ENCODE measurements around the gene LYRM2.

The LYRM2 gene

DNA sequence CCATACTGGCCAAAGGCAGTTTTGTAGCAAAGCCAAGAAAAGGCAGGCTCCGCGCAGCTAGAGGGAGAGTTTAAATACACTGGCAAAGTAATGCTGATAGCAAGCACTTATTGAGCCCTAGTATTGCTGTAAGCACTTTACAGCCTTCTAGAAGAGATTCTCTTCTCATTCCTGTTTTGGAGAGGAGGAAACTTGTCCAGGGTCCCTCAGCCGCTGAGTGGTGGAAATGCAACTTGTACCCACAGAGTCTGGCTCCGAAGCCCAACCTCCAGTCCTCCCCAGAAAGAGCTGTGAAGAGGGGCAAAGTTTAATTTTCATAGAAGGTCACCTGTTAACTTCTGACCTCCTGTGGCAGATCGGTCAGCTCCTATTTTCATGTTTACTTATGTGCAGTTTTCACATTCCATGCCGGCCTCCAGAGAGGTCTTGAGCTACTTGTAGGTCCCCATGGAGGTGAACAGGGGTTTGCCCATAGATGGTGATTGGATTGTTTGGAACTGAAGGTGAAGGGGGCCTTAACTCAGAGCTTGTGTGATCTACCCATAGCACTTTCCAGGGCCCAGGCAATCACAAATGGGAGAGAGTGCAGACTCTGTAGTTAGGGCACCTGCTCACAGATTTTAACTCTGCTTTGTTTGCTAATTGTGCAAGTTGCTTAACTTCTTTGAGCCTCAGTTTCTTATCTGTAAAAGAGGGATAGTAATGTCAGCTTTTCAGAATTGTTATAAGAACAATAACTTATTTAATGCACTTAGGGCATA, 70.7 kb downstream of the LYRM2 start:
- no peak overlapping the region for H3K27ac ChIP-seq
- TF ChIP-seq, protein P1, sequence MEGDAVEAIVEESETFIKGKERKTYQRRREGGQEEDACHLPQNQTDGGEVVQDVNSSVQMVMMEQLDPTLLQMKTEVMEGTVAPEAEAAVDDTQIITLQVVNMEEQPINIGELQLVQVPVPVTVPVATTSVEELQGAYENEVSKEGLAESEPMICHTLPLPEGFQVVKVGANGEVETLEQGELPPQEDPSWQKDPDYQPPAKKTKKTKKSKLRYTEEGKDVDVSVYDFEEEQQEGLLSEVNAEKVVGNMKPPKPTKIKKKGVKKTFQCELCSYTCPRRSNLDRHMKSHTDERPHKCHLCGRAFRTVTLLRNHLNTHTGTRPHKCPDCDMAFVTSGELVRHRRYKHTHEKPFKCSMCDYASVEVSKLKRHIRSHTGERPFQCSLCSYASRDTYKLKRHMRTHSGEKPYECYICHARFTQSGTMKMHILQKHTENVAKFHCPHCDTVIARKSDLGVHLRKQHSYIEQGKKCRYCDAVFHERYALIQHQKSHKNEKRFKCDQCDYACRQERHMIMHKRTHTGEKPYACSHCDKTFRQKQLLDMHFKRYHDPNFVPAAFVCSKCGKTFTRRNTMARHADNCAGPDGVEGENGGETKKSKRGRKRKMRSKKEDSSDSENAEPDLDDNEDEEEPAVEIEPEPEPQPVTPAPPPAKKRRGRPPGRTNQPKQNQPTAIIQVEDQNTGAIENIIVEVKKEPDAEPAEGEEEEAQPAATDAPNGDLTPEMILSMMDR (conservative IDR thresholded peaks at IDR 0.05; ENCODE audit: low read depth), result no peak
- no peak for DNase-seq (ENCODE audit: low spot score)
- CTCF ChIA-PET, result no interaction called here
- POLR2A ChIA-PET (ENCODE audit: low non-redundant PET), result no interaction called here

DNA sequence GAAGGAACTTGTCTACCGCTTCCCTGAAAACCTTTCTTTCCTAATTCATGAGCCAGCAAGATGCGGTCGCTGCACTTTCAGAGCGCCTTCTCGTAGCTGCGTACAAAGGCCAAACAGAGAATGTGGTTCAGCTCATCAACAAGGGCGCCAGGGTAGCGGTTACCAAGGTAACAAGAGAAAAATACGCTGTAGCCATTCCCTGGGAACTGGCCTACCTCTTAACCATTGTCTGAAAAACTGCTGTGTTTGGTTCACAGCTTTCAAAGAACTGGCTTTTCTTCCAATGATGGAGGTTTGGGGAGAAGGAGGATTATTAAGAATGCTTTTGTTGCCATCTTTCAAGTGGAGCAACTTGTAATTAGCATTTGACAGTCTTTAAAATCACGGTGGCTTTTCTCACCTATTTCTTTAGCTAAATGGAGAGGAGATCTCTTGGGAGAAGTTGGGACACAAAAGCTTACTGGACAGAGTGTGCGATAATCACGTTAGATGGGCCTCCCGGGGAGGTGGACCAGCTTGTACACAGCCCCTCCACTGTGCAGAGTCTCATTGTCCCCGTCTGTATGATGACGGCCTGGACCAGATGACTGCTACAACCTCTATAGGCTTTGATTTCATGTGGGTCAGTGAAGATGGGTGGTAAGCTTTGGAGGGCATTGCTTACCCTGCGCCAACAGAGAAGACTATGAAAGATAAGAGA, 71.5 kb downstream of the LYRM2 start:
- DNase-seq (ENCODE audit: low spot score), result no peak
- POLR2A ChIA-PET (ENCODE audit: low non-redundant PET), result no interaction called here
- H3K27ac ChIP-seq, result no peak overlapping the region
- CTCF ChIA-PET, result no interaction called here
- TF ChIP-seq, protein P1 (conservative IDR thresholded peaks at IDR 0.05; ENCODE audit: low read depth), result no peak

- DNase-seq (ENCODE audit: low spot score), result no peak
- POLR2A ChIA-PET (ENCODE audit: low non-redundant PET), result no interaction called here
- CTCF ChIA-PET, result no interaction called here
- H3K27ac ChIP-seq, result no peak overlapping the region
- TF ChIP-seq, protein P1 (conservative IDR thresholded peaks at IDR 0.05; ENCODE audit: low read depth), result no peak
Observed at GRCh38 chr6:89566008-89566800, 72.3 kb downstream of the LYRM2 start.

- H3K27ac ChIP-seq, result no peak overlapping the region
- ChIA-PET CTCF (no interaction called here), POLR2A (ENCODE audit: low non-redundant PET) (no interaction called here)
- no peak for DNase-seq (ENCODE audit: low spot score)
- TF ChIP-seq, protein P1 (conservative IDR thresholded peaks at IDR 0.05; ENCODE audit: low read depth), result no peak
Observed at GRCh38 chr6:89564752-89565427, 73.7 kb downstream of the LYRM2 start.

DNA sequence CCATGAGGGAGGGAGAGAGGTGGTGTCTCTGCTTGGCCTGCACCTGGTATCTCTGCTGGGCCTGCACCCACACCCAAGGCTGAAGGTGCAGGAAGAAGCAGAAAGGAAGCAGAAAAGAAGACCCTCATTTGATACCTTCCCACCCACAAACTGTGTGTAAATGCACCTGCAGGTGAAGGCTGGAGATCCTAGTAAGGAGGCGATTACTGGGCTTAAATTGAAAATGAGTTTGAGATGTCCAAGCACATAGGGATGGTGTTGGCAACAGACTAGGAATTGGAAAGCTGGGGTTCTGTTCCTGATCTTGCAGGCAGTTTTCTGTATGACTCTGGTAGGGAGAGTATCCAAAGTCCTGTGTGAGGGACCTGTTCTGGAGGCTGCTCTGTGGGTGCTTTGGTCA, 74.7 kb downstream of the LYRM2 start:
- TF ChIP-seq, protein P1 (conservative IDR thresholded peaks at IDR 0.05; ENCODE audit: low read depth), result no peak
- no peak for DNase-seq (ENCODE audit: low spot score)
- no peak overlapping the region for H3K27ac ChIP-seq
- POLR2A ChIA-PET (ENCODE audit: low non-redundant PET), result no interaction called here
- CTCF ChIA-PET, result no interaction called here

All from RWPE1 (cell line).